GM23338 (cell line): ENCODE data around the gene SRGAP2B. TPM values are rescaled to one million over a fixed set of nuclear protein-coding genes. Genes with fewer than 3 reads are reported as not detected.
"Not testable (repeated sequence)": the region's sequence is repeated elsewhere in the genome, so short reads cannot be mapped to it uniquely, and the experiment has no call there.

Experiments used
- ATAC-seq: fragments of 200-7000 bp; cut with Tn5 transposase; 3 replicates; pipeline ENCODE4 v1.9.1; 2020
- DNase-seq: peaks from one replicate; pipeline ENCODE4 v3.0.0-alpha.2; 2015; ENCODE audit warnings: low spot score
- H2AFZ ChIP-seq: fragments of 200-600 bp; sonication (generic); 2 replicates; pipeline ENCODE4 v1.8.0; 2016; ENCODE audit warnings: antibody characterized with exemption, mild to moderate bottlenecking, moderate library complexity
- H3F3A ChIP-seq: fragments of 200-600 bp; sonication (generic); replicated peaks from 2 replicates; pipeline ENCODE4 v1.8.0; 2017; ENCODE audit warnings: antibody characterized with exemption, mixed run types, low read depth
- H3K27ac ChIP-seq: fragments of 200-600 bp; sonication (generic); 2 replicates; pipeline ENCODE4 v1.6.1; 2016; ENCODE audit warnings: low read depth
- H3K27me3 ChIP-seq: fragments of 200-600 bp; sonication (generic); 2 replicates; pipeline ENCODE4 v1.8.0; 2016; ENCODE audit warnings: mild to moderate bottlenecking, mixed run types, moderate library complexity; ENCODE audit not compliant: insufficient read depth
- H3K36me3 ChIP-seq: fragments of 200-600 bp; sonication (generic); 2 replicates; pipeline ENCODE4 v1.8.0; 2016; ENCODE audit warnings: mild to moderate bottlenecking; ENCODE audit not compliant: insufficient read depth
- H3K4me1 ChIP-seq: fragments of 200-600 bp; sonication (generic); 2 replicates; pipeline ENCODE4 v1.8.0; 2016; ENCODE audit warnings: mild to moderate bottlenecking, moderate library complexity; ENCODE audit not compliant: insufficient read depth
- H3K4me2 ChIP-seq: fragments of 200-600 bp; sonication (generic); 2 replicates; pipeline ENCODE4 v1.7.1; 2017; ENCODE audit warnings: mixed run types
- H3K4me3 ChIP-seq: fragments of 200-600 bp; sonication (generic); 2 replicates; pipeline ENCODE4 v1.6.1; 2016; ENCODE audit warnings: mixed run types
- H3K79me2 ChIP-seq: fragments of 200-600 bp; sonication (generic); replicated peaks from 2 replicates; pipeline ENCODE4 v1.8.0; 2017; ENCODE audit warnings: mild to moderate bottlenecking; ENCODE audit not compliant: insufficient read depth
- H3K9me2 ChIP-seq: fragments of 200-600 bp; sonication (generic); 2 replicates; pipeline ENCODE4 v1.8.0; 2017; ENCODE audit not compliant: insufficient read depth
- H4K20me1 ChIP-seq: fragments of 200-600 bp; sonication (generic); replicated peaks from 2 replicates; pipeline ENCODE4 v1.8.0; 2017; ENCODE audit warnings: mild to moderate bottlenecking; ENCODE audit not compliant: insufficient read depth
- H3K27ac Mint-ChIP-seq: 2 replicates; pipeline ENCODE4 v1.8.0; 2020; ENCODE audit warnings: inconsistent platforms, mild to moderate bottlenecking, moderate library complexity, mixed read lengths
- H3K27me3 Mint-ChIP-seq: 3 replicates; pipeline ENCODE4 v1.8.0; 2022; ENCODE audit warnings: low read depth, mild to moderate bottlenecking, moderate library complexity, mixed read lengths, inconsistent platforms; ENCODE audit not compliant: insufficient read depth, poor library complexity
- H3K36me3 Mint-ChIP-seq: 3 replicates; pipeline ENCODE4 v1.8.0; 2021; ENCODE audit warnings: low read depth, mild to moderate bottlenecking, inconsistent platforms, moderate library complexity, mixed read lengths
- H3K4me1 Mint-ChIP-seq: 3 replicates; pipeline ENCODE4 v1.8.0; 2020; ENCODE audit warnings: mild to moderate bottlenecking, inconsistent platforms, mixed read lengths
- H3K4me3 Mint-ChIP-seq: 3 replicates; pipeline ENCODE4 v1.8.0; 2021; ENCODE audit warnings: moderate library complexity, mild to moderate bottlenecking, inconsistent platforms, mixed read lengths
- H3K9me3 Mint-ChIP-seq: 3 replicates; pipeline ENCODE4 v1.8.0; 2020; ENCODE audit warnings: moderate library complexity, mild to moderate bottlenecking, inconsistent platforms, mixed read lengths
- polyA plus RNA-seq: library from polyadenylated mRNA; unstranded; fragments of >200 nt; fragmentation: Nextera tagmentation; extraction: Ambion mirVana; gene quantifications from 2 replicates; pipeline ENCODE4 v1.2.1, GENCODE V29; 2016
- total RNA-seq: library from RNA; depleted of rRNA; stranded (reverse); fragments of >200 nt; shearing (Covaris generic); gene quantifications from 2 replicates; pipeline ENCODE4 v1.2.3, GENCODE V29; 2014

SRGAP2B gene
- total and polyA plus RNA-seq, 2 experiments from 2014 or later, result 17.4 to 28.8 TPM

DNA sequence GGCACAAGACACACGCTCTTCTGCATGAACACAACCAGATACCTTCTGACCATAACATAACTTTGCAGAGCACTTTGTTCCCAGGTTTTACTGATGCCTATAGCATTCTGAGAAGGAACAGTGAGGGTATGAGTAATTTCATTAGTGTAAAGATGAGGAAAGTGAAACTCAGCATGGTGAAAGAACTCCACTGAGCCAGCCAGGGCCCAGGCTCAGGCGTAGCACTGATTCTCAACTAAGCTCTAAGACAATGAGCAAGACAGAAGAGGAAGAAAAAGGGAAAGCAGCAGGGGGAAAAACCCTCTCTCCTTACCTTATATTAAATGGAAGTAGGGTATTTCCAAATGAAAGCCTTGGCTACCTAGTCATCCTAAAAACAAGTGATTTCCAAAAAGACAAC is 155.1 kb downstream of the SRGAP2B start:
- not testable (repeated sequence) for H3K27ac Mint-ChIP-seq, H3K27me3 Mint-ChIP-seq, H2AFZ ChIP-seq, H3K27ac ChIP-seq, H3K4me1 Mint-ChIP-seq, H3K4me1 ChIP-seq, DNase-seq, H3K4me2 ChIP-seq, H3K79me2 ChIP-seq, H3K36me3 Mint-ChIP-seq, H3K36me3 ChIP-seq, H3K9me3 Mint-ChIP-seq, H3K9me2 ChIP-seq, H3F3A ChIP-seq, H3K27me3 ChIP-seq, H3K4me3 Mint-ChIP-seq, H4K20me1 ChIP-seq, H3K4me3 ChIP-seq
- ATAC-seq, result peak; percentile 53

DNA sequence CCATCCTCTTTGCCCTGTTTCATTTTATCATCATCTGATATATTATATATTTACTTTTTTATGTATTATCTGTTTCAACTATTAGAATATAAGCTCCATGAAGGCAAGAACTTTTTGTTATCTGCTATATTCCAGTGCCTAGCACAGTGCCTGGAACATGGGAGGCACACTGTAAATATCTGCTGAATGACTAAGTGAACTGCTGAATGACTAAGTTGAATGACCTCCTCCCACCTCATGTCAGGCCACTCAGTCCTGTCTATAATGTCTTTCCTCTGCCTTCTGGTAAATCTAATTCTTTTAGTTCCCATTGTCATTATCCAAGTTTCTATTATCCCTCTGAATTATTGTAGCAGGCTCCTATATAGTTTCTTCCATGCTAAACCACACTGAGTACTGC is 156.5 kb downstream of the SRGAP2B start:
- H3K27me3 ChIP-seq, H3K4me3 ChIP-seq, ATAC-seq, H3K9me2 ChIP-seq, H3K27ac ChIP-seq, H2AFZ ChIP-seq, H3K27me3 Mint-ChIP-seq, H3K9me3 Mint-ChIP-seq, DNase-seq, H4K20me1 ChIP-seq, H3K36me3 Mint-ChIP-seq, H3K4me2 ChIP-seq, H3K36me3 ChIP-seq, H3K4me3 Mint-ChIP-seq, H3K27ac Mint-ChIP-seq, H3F3A ChIP-seq, H3K4me1 ChIP-seq, H3K79me2 ChIP-seq, H3K4me1 Mint-ChIP-seq: not testable (repeated sequence)

DNA sequence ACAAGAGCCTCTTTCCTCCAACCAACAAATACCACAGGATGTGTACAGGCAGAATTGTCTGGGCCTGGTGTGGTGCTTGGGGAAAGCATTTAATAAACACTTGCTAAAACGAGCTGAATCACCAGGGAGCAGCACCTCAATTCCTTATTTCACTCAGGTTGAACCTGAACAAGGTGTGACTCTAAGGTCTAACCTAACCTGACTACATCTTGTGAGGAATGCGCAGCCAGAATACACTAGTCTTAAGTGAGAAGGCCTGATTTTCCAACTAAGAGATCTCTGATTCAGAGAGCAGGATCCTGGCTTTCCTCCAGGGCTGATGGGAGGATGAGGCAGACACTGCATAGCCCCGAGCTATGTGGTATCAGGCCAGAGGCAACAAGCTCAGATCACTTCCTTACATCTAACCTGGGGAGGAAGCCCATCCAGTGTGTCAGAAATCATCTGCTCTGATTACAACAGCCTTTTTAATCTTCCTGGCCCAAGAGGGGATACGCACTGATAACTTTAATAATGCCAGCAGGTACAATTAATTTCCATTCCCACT is 158.9 kb downstream of the SRGAP2B start:
- not testable (repeated sequence) for H3K27me3 Mint-ChIP-seq, H3K36me3 ChIP-seq, H3K27ac ChIP-seq, H3K4me1 Mint-ChIP-seq, DNase-seq, H3K9me3 Mint-ChIP-seq, H3K9me2 ChIP-seq, H3K4me2 ChIP-seq, H3K36me3 Mint-ChIP-seq, H3K4me1 ChIP-seq, H4K20me1 ChIP-seq, H3K27me3 ChIP-seq, H2AFZ ChIP-seq, H3K27ac Mint-ChIP-seq, H3K4me3 ChIP-seq, H3K79me2 ChIP-seq, H3F3A ChIP-seq, H3K4me3 Mint-ChIP-seq
- peak; percentile 75 for ATAC-seq

DNA sequence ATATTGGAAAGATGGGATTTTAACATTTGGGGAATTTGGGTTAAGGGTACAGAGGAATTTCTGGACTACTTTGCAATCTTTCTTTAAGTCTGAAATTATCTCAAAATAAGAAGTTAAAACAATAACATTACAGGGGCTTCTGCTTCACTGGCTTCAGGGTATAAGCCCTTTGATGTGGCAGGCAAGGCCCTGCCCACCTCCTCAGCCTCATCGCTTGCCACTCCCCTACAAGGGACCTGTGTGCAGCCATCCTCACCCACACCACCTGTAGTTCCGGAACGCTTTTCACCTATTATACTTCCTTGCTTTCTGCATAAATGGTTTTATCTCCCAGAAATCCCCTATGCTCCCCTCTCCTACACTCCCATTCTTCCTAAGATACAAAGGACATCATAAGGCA is 159.8 kb downstream of the SRGAP2B start:
- not testable (repeated sequence) for H3K4me1 ChIP-seq, H3K4me3 Mint-ChIP-seq, DNase-seq, H3K27ac Mint-ChIP-seq, ATAC-seq, H3K9me2 ChIP-seq, H3F3A ChIP-seq, H3K36me3 ChIP-seq, H3K27me3 ChIP-seq, H3K27ac ChIP-seq, H3K4me1 Mint-ChIP-seq, H3K9me3 Mint-ChIP-seq, H3K27me3 Mint-ChIP-seq, H3K36me3 Mint-ChIP-seq, H2AFZ ChIP-seq, H4K20me1 ChIP-seq, H3K4me2 ChIP-seq, H3K79me2 ChIP-seq, H3K4me3 ChIP-seq

DNA sequence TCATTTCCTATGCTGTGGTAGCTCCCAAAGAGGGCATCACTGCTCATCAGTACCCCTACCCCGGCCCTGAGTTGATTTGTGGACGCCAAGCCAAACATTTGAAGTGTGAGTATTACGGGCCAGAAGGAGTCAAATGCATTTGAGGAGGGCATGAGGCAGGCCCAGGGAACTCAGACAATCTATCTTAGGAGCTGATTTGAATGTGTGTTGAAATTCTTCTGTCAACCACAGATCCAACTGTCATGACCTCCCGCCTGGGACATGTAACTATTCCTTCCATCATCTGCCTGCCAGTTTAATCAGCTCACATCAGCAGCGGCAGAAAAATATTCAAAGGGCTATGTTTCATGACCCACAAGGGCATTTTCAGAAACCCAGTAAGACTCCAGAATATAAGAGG is 162.1 kb downstream of the SRGAP2B start:
- not testable (repeated sequence) for H3K4me3 Mint-ChIP-seq, H3K4me1 Mint-ChIP-seq, H3K4me3 ChIP-seq, H3K27ac ChIP-seq, H3K79me2 ChIP-seq, H3K36me3 ChIP-seq, H3K4me2 ChIP-seq, H2AFZ ChIP-seq, H3K9me3 Mint-ChIP-seq, H4K20me1 ChIP-seq, H3K9me2 ChIP-seq, H3K27me3 Mint-ChIP-seq, H3K27me3 ChIP-seq, H3K4me1 ChIP-seq, H3K36me3 Mint-ChIP-seq, ATAC-seq, H3F3A ChIP-seq, DNase-seq, H3K27ac Mint-ChIP-seq

DNA sequence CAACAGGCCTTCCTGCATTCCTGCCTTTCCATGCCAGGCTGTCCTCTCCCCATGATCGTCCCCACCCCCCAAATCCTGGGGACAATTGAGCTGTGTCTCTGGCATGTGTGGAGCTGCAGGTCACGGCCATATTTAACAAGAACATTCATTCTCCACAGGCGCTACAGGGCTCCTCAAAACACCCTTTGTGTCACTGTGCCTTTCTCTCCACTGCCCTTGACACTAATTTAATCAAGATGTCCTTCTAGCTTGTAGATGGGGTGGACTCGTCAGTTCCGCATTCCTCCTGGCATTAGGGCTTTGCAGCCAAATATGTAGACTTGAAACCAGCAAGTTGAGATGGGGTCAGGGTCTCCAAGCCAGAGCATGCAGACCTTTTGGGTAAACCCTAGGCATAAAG is 163.0 kb downstream of the SRGAP2B start:
- peak; percentile 1 for DNase-seq
- not testable (repeated sequence) for H3K27ac ChIP-seq, H3K4me3 ChIP-seq

DNA sequence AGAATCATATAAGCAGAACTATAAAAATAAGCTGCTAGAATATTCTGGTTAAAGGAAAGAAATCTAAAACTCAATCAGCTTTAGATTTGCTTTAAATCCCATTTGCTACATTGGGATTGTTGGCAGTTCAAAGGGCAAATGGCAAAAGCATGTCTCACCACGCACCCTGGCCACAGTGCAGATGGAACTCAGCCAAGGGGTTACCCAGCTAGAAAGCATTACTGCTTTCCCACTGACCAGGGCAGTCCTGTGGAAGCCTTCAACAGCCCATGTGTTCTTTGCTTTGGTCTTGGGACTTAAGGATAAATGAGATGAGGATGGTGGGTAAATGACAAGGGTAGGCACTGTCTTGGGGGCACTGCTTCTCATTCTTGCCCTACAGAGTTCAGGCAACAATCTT is 163.6 kb downstream of the SRGAP2B start:
- not testable (repeated sequence) for H3K79me2 ChIP-seq, H3K4me1 ChIP-seq, H3K27me3 Mint-ChIP-seq, H3K4me3 Mint-ChIP-seq, H3K9me3 Mint-ChIP-seq, H3K4me1 Mint-ChIP-seq, H3K9me2 ChIP-seq, H4K20me1 ChIP-seq, ATAC-seq, H3K4me3 ChIP-seq, H3K4me2 ChIP-seq, H2AFZ ChIP-seq, H3K27ac Mint-ChIP-seq, H3K27ac ChIP-seq, H3F3A ChIP-seq, H3K36me3 ChIP-seq, H3K27me3 ChIP-seq, DNase-seq, H3K36me3 Mint-ChIP-seq

More for the DNA sequence above, 163.0 kb downstream of the SRGAP2B start:
- not testable (repeated sequence) for H3K27me3 ChIP-seq, H2AFZ ChIP-seq, H3K4me2 ChIP-seq, H3K27me3 Mint-ChIP-seq, H3K36me3 Mint-ChIP-seq, H3K4me1 ChIP-seq, H3K4me3 Mint-ChIP-seq, H4K20me1 ChIP-seq, H3K27ac Mint-ChIP-seq, H3K36me3 ChIP-seq, H3K4me1 Mint-ChIP-seq, ATAC-seq, H3F3A ChIP-seq, H3K9me2 ChIP-seq, H3K9me3 Mint-ChIP-seq, H3K79me2 ChIP-seq
